GM21515 (cell line): ENCODE results near the gene CLDN15.

ENCODE experiments used
- ATAC-seq: cut with Tn5 transposase; IDR thresholded peaks from one replicate; pipeline ENCODE4 v1.9.1; 2021; ENCODE audit not compliant: unreplicated experiment

The CLDN15 gene

DNA sequence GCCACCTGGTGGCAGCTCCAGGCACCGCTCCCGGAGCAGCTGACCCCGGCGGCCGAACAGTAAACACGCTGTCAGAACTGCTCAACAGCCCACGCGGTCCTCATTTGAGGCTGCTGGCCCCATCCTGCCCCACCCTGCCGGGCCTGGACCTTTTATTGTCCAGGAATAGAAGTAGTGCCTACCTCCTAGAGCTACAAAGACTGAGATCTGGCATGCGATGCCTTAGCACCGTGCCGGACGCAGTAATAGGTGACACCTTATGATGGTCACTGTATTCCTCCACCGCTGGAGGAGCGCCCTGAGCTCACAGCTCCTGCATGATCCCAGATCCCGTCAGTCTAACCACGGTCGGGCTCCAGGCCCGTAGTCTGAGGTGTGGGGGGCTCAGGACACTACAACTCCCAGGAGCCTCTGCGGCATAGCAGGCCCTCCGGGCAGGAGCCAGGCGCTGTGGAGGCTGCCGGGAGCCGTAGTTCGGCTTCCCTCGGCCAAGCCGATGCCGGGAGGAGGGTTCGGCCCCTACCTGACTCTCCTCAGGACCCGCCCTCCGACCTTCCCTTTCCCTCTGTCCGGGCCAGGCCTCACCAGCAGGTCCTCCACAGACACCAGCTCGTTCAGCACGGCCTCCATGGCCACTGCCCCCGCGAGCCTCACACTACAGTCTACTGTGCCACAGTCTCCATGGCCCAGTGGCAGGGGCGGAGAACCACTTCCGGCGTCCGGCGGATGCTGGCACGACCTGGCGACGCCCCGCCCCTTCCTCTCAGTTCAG is 7.0 kb upstream of the CLDN15 start, which contains the start of gene FIS1:
Gene FIS1, minus strand, starts transcription at position 707 of the 772 bp plus-strand sequence. Its CDS starts 77 bp downstream, at position 630.
- peak; percentile 88 for ATAC-seq

DNA sequence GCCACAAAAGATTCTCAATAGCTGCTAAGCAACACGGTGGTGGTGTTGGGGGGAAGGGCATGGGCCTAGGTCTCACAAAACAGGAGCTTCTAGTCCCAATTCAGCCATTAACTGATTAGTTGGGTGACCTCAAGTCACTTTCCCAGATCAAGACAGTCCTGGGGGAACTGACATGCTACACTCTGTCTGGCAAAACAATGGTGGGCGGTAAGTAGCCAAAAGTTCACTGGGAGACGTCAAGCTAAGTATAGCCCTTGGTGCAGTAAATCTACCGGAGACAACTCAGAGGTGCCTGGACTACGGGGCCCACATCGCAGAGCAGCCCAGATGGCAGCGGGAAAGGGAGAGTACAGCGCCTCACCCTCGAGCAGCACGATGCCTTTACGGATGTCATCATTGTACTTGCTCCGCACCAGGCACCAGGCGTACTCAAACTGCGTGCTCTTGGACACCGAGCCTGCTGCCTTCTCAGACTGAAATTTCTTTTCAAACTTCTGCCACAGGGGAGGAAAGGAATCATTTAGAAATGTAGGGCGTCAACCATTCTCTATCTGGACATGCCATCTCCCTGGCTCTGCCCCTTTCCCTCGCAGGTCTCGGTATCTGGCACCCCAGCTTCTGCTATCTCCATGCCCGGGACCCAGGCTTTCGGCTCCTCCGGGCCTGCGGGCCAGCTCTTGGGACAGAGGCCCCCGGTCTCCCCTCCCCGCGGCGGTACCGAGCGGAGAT is 6.2 kb upstream of the CLDN15 start:
- no peak for ATAC-seq

GRCh38 chr7:101241443-101242349 is 4.1 kb upstream of the CLDN15 start:
- ATAC-seq: no peak

DNA sequence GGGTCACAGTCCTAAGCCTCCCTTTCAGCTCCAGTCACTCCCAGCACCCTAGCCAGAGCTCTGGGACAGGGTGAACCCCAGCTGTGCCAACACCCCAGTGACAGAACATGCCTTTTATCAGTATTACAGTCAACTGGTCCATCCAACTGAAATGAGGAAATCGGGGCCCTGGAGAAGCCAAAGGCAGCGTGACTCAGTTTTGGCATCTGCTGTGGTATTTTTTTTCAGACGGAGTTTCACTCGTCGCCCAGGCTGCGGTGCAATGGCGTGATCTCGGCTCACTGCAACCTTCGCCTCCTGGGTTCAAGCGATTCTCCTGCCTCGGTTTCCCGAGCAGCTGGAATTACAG is 3.4 kb upstream of the CLDN15 start:
- no peak for ATAC-seq

- no peak for ATAC-seq
These were observed 2.8 kb upstream of the CLDN15 start for GRCh38 chr7:101240226-101241014.

- no peak for ATAC-seq
These were observed 2.3 kb upstream of the CLDN15 start for GRCh38 chr7:101239951-101240220.

DNA sequence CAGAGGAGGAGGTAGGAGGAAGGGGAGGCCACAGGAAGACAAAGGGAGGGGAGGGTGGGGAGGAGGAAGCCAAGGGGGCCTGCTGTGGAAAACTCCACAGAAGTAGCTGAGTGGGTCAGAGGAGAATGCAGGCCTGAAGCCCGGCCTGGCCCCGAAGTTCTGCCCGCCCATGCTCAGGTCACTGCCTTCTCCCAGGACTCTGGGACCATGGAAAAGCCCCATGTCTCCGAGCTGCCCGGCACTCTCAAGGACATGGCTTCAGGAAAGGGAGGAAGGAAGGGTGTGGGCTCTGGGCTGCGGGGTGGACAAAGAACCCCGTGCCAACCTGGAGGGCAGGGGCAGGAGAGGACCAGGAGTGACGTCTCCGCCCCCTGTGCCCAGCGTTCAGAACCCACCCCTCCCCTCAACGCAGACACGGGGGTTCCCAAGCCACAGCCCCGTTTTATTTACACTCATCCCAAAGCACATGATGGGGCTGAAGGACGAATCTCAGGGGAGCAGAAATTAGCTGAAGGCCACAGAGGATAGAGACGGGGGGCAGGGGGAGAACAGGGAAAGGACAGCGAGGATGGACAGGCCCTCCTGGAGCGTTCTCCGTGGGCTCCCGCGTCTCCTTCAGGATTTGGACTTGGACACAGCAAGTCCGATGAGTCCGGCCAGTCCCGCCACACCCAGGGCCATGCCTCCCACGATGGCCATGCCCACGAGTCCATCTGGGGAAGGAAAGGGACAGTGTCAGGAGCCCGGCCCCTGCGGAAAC is 1.8 kb upstream of the CLDN15 start:
- no peak for ATAC-seq

GRCh38 chr7:101238226-101239182 is 902 bp upstream of the CLDN15 start:
- ATAC-seq: no peak

GRCh38 chr7:101236292-101236835 is 1.2 kb downstream of the CLDN15 start:
- no peak for ATAC-seq

DNA sequence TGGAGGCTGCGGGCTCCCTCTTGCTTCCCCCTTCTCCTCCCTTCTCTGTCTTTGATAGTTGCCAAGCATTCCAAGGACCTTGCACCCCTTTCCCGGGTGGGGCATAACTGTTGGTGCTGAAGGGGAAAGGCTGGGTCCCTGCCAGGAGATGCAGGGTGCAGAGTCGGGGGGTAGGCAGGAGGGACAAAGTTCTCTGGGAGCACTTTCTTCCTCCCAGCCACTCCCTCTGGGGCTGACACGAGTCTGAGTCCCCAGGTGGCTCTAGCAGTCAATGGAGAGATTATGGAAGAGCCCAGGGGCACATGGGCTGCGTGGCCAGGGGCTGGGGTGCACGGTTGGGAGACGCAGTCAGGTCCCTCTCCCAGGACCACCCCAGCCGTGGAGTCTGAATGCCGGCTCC is 2.1 kb downstream of the CLDN15 start:
- no peak for ATAC-seq

GRCh38 chr7:101235050-101235449 is 2.6 kb downstream of the CLDN15 start:
- ATAC-seq: no peak

GRCh38 chr7:101234636-101235035 is 3.0 kb downstream of the CLDN15 start:
- no peak for ATAC-seq

- no peak for ATAC-seq
These were observed 3.6 kb downstream of the CLDN15 start for GRCh38 chr7:101233907-101234547.

GRCh38 chr7:101232141-101232850 is 5.3 kb downstream of the CLDN15 start:
- no peak for ATAC-seq

DNA sequence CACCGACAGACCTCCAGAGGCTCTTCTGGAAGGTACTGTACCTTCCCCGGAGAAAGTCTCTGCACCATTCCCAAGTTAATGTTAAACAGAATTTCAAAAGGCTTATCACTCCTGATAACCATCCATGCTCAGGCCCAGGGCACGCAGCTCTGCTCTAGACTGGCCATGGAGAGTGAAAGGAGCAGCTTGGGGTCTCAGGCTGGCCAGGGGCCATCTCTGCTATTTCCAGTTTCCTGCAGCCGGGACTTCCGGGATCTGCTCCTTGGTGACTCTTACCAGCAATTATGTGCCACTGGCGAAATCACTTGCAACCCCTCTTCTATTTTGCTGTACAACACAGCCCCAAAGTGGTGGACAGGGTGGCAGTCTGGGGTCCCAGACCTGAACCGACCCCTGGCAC is 6.0 kb downstream of the CLDN15 start:
- no peak for ATAC-seq

DNA sequence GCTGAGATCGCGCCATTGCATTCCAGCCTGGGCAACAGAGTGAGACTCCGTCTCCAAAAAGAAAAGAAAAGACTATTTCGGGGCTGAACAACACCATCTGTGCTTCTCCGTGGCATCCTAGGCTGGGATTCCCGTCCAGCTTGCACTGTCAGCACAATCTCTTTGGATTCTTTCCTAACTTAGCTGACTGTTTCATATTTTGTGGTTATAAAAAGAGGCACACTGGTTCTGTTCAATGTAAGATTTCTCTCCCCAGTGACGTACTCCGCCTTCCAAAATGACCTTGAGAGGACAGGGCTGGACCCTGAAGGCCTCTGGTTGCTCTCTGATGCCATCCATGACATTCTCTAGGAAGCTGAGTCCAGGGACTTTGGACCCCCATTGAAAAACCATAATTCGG is 10.9 kb downstream of the CLDN15 start:
- ATAC-seq: no peak

DNA sequence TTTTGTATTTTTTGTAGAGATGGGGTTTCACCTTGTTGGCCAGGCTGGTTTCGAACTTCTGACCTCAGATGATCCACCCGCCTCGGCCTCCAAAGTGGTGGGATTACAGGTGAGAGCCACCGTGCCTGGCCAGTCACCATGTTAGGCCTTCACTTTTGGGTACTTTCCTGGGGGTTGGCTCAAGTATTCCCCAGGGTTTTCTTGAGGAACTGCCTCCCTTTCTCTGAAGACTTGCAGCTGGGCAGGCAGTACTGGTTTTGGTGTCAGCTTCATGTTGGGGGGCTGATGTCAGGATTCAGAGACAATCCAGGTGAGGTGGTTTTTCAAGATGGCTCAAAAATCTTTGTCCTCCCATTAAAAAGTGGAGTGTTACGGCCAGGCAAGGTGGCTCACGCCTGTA is 12.0 kb downstream of the CLDN15 start:
- ATAC-seq: no peak

DNA sequence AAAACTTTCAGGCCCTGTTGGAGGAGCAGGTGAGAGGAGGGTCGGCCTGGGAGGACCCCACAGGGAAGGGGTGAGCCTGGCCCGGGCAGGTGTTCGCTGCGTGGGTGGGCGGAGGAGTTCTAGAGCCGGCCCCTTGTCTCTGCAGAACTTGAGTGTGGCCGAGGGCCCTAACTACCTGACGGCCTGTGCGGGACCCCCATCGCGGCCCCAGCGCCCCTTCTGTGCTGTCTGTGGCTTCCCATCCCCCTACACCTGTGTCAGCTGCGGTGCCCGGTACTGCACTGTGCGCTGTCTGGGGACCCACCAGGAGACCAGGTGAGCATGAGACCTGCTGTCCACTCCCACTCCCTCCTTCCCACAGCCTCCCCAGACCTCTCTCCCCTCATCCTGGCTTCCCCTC is 14.1 kb downstream of the CLDN15 start:
- no peak for ATAC-seq
